Activated effector memory CD4-positive, alpha-beta T cell treated with anti-CD3 and anti-CD28 coated beads, Interleukin-2, amount 50 U/mL, for 16 hours (primary cell): Measurements from ENCODE around the gene MINK1.
"Not testable (repeated sequence)": the region's sequence is repeated elsewhere in the genome, so short reads cannot be mapped to it uniquely, and the experiment has no call there.

ENCODE experiments used
- DNase-seq: peaks from one replicate; pipeline ENCODE4 v3.0.0-alpha.2; 2020

MINK1 gene

GRCh38 chr17:4850246-4850645 lies 17.1 kb downstream of the MINK1 start:
- DNase-seq: no peak

GRCh38 chr17:4851084-4851483 lies 17.9 kb downstream of the MINK1 start:
- no peak for DNase-seq

GRCh38 chr17:4852567-4853207 lies 19.5 kb downstream of the MINK1 start:
- DNase-seq: no peak

GRCh38 chr17:4853208-4853671 lies 20.1 kb downstream of the MINK1 start:
- no peak for DNase-seq

- no peak for DNase-seq
Observed at GRCh38 chr17:4854111-4854681, 21.1 kb downstream of the MINK1 start.

GRCh38 chr17:4856271-4856936 lies 23.3 kb downstream of the MINK1 start:
- no peak for DNase-seq

GRCh38 chr17:4856937-4857314 lies 23.8 kb downstream of the MINK1 start:
- DNase-seq: no peak

- DNase-seq: not testable (repeated sequence)
Observed at GRCh38 chr17:4857347-4857746, 24.2 kb downstream of the MINK1 start.

- no peak for DNase-seq
Observed at GRCh38 chr17:4858068-4858881, 25.1 kb downstream of the MINK1 start.

GRCh38 chr17:4858882-4859260 lies 25.7 kb downstream of the MINK1 start:
- no peak for DNase-seq

GRCh38 chr17:4859816-4860625 lies 26.9 kb downstream of the MINK1 start:
- no peak for DNase-seq

- no peak for DNase-seq
Observed at GRCh38 chr17:4860651-4861050, 27.5 kb downstream of the MINK1 start.

GRCh38 chr17:4861052-4861451 lies 27.9 kb downstream of the MINK1 start:
- DNase-seq: no peak

GRCh38 chr17:4862720-4863119 lies 29.6 kb downstream of the MINK1 start:
- DNase-seq: no peak

- DNase-seq: no peak
Observed at GRCh38 chr17:4863321-4863720, 30.2 kb downstream of the MINK1 start.

- DNase-seq: not testable (repeated sequence)
Observed at GRCh38 chr17:4867535-4867934, 34.4 kb downstream of the MINK1 start.

GRCh38 chr17:4869058-4869998 lies 36.2 kb downstream of the MINK1 start:
- DNase-seq: not testable (repeated sequence)

GRCh38 chr17:4870855-4871254 lies 37.7 kb downstream of the MINK1 start:
- DNase-seq: no peak

GRCh38 chr17:4872786-4873185 lies 39.6 kb downstream of the MINK1 start:
- no peak for DNase-seq

- DNase-seq: no peak
Observed at GRCh38 chr17:4877089-4877488, 43.9 kb downstream of the MINK1 start.

- DNase-seq: no peak
Observed at GRCh38 chr17:4879601-4880000, 46.5 kb downstream of the MINK1 start.
